HepG2 (cell line): ENCODE results near the gene MBLAC1. TPM values are rescaled to one million over a fixed set of nuclear protein-coding genes. Genes with fewer than 3 reads are reported as not detected.
A peak's percentile ranks its signal among the peaks of the same experiment; 100 is the strongest.

ENCODE experiments used
- ARNTL ChIP-seq: sonication (generic); formaldehyde crosslinking; IDR thresholded peaks from 2 replicates; pipeline ENCODE4 v1.4.0; 2020; ENCODE audit warnings: mild to moderate bottlenecking, missing genetic modification reagents
- DZIP1 ChIP-seq: sonication (generic); formaldehyde crosslinking; IDR thresholded peaks from 2 replicates; pipeline ENCODE4 v1.5.0; 2020; ENCODE audit warnings: mild to moderate bottlenecking, missing genetic modification reagents
- RAD21 ChIP-seq: fragments of 450-650 bp; formaldehyde crosslinking; IDR thresholded peaks from 2 replicates; pipeline ENCODE4 v1.5.0; 2020; ENCODE audit warnings: mild to moderate bottlenecking
- TCF7 ChIP-seq: sonication (generic); IDR thresholded peaks from 2 replicates; pipeline ENCODE4 v1.6.1; 2016; ENCODE audit warnings: antibody characterized with exemption, low read depth
- ZFP36L2 ChIP-seq: sonication (generic); formaldehyde crosslinking; IDR thresholded peaks from 2 replicates; pipeline ENCODE4 v1.4.0; 2020; ENCODE audit warnings: missing genetic modification reagents
- ZNF138 ChIP-seq: sonication (generic); formaldehyde crosslinking; IDR thresholded peaks from 2 replicates; pipeline ENCODE4 v1.5.0; 2020; ENCODE audit warnings: mild to moderate bottlenecking, low read depth, missing genetic modification reagents
- ZNF350 ChIP-seq: sonication (generic); formaldehyde crosslinking; IDR thresholded peaks from 2 replicates; pipeline ENCODE4 v1.4.0; 2020; ENCODE audit warnings: mild to moderate bottlenecking, low read depth, missing genetic modification reagents, borderline replicate concordance
- ZNF407 ChIP-seq: sonication (generic); formaldehyde crosslinking; IDR thresholded peaks from one replicate; pipeline ENCODE4 v1.5.1; 2020; ENCODE audit warnings: mild to moderate bottlenecking, missing genetic modification reagents; ENCODE audit errors: not compliant biosample characterization
- ZNF557 ChIP-seq: sonication (generic); formaldehyde crosslinking; IDR thresholded peaks from 2 replicates; pipeline ENCODE4 v1.4.0; 2020; ENCODE audit warnings: missing genetic modification reagents
- ZNF790 ChIP-seq: sonication (generic); formaldehyde crosslinking; IDR thresholded peaks from 2 replicates; pipeline ENCODE4 v1.8.0; 2022; ENCODE audit warnings: missing genetic modification reagents, mild to moderate bottlenecking, borderline replicate concordance
- ZSCAN29 ChIP-seq: sonication (generic); formaldehyde crosslinking; conservative IDR thresholded peaks from 2 replicates; pipeline ENCODE4 v1.4.0; 2020; ENCODE audit warnings: mild to moderate bottlenecking, missing genetic modification reagents
- polyA plus RNA-seq, 8 experiments: library from polyadenylated mRNA; depleted of rRNA in 3 of 8; stranded (reverse) in 7 of 8; unstranded in 1 of 8; fragments of >200 nt; fragmentation: Illumina TruSeq in 4 of 8; extraction: Trizol in 4 of 8; gene quantifications; 2 replicates each; pipeline versions ENCODE4 v1.2.1 to v1.2.3, GENCODE V29; 2011 to 2016; ENCODE audit warnings: low read depth in 4 of 8, missing spikeins in 1 of 8, mixed read lengths in 1 of 8; ENCODE audit not compliant: insufficient read depth in 1 of 8
- total RNA-seq, 5 experiments: library from RNA; depleted of rRNA; stranded (reverse); fragments of >200 nt; fragmentation: Illumina TruSeq; extraction: Trizol; gene quantifications; 2 replicates each; pipeline ENCODE4 v1.2.3, GENCODE V29; 2016; ENCODE audit warnings: low read depth in 1 of 5
- TF ChIP-seq, protein P1 (sequence below): sonication (generic); formaldehyde crosslinking; conservative IDR thresholded peaks from 2 replicates; pipeline ENCODE4 v1.4.0; 2020; ENCODE audit warnings: missing genetic modification reagents
- TF ChIP-seq, protein P2 (sequence below): sonication (generic); formaldehyde crosslinking; IDR thresholded peaks from 2 replicates; pipeline ENCODE4 v1.4.0; 2020; ENCODE audit warnings: missing genetic modification reagents

The MBLAC1 gene
- total and polyA plus RNA-seq, 2 of the 13 experiments (the other 11 are each of a cell fraction or from before 2014, with no cell fraction given): 0.79 to 2.1 TPM

- TF ChIP-seq ZNF407 (CRISPR knock-in tag) (no peak), ZFP36L2 (CRISPR knock-in tag) (no peak), ZNF350 (CRISPR knock-in tag) (no peak), ARNTL (CRISPR knock-in tag) (peak; percentile 40; the same call in 1 of the 2 replicates), RAD21 (no peak), TCF7 (no peak), ZNF790 (peak; percentile 48; the same call in 1 of the 2 replicates), DZIP1 (peak; percentile 58; the same call in 1 of the 2 replicates), ZNF138 (CRISPR knock-in tag) (no peak), ZNF557 (CRISPR knock-in tag) (no peak; the same call in 1 of the 2 replicates), ZSCAN29 (no peak)
- TF ChIP-seq, protein P1, sequence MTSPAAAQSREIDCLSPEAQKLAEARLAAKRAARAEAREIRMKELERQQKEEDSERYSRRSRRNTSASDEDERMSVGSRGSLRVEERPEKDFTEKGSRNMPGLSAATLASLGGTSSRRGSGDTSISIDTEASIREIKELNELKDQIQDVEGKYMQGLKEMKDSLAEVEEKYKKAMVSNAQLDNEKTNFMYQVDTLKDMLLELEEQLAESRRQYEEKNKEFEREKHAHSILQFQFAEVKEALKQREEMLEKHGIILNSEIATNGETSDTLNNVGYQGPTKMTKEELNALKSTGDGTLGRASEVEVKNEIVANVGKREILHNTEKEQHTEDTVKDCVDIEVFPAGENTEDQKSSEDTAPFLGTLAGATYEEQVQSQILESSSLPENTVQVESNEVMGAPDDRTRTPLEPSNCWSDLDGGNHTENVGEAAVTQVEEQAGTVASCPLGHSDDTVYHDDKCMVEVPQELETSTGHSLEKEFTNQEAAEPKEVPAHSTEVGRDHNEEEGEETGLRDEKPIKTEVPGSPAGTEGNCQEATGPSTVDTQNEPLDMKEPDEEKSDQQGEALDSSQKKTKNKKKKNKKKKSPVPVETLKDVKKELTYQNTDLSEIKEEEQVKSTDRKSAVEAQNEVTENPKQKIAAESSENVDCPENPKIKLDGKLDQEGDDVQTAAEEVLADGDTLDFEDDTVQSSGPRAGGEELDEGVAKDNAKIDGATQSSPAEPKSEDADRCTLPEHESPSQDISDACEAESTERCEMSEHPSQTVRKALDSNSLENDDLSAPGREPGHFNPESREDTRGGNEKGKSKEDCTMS: no peak
- TF ChIP-seq, protein P2, sequence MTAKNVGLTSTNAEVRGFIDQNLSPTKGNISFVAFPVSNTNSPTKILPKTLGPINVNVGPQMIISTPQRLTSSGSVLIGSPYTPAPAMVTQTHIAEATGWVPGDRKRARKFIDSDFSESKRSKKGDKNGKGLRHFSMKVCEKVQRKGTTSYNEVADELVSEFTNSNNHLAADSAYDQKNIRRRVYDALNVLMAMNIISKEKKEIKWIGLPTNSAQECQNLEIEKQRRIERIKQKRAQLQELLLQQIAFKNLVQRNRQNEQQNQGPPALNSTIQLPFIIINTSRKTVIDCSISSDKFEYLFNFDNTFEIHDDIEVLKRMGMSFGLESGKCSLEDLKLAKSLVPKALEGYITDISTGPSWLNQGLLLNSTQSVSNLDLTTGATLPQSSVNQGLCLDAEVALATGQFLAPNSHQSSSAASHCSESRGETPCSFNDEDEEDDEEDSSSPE: peak; percentile 71; the same call in 1 of the 2 replicates
These were observed 7.4 kb upstream of the MBLAC1 start, which contains the start of the genes CNPY4 and TAF6 (continued) for GRCh38 chr7:100119072-100119969.
